IgD-negative memory B cell (primary cell): ENCODE results near the gene PKNOX2. TPM values are rescaled to one million over a fixed set of nuclear protein-coding genes. Genes with fewer than 3 reads are reported as not detected.
A peak's percentile ranks its signal among the peaks of the same experiment; 100 is the strongest.

Source experiments
- H3K27ac Mint-ChIP-seq, 3 donors: one replicate each; pipeline ENCODE4 v1.8.0; 2020 to 2022; ENCODE audit warnings: mild to moderate bottlenecking in 3 of 3, mixed read lengths in 3 of 3, moderate library complexity in 1 of 3
- H3K27me3 Mint-ChIP-seq: one replicate; pipeline ENCODE4 v1.8.0; 2021; ENCODE audit warnings: mixed read lengths
- H3K36me3 Mint-ChIP-seq: one replicate; pipeline ENCODE4 v1.8.0; 2020; ENCODE audit warnings: mild to moderate bottlenecking, mixed read lengths
- H3K4me1 Mint-ChIP-seq, 3 donors: one replicate each; pipeline ENCODE4 v1.8.0; 2020 to 2022; ENCODE audit warnings: mixed read lengths in 3 of 3, mild to moderate bottlenecking in 1 of 3
- H3K4me3 Mint-ChIP-seq, 4 donors: one replicate each; pipeline ENCODE4 v1.8.0; 2020 to 2022; ENCODE audit warnings: mild to moderate bottlenecking in 4 of 4, mixed read lengths in 4 of 4, moderate library complexity in 3 of 4
- H3K9me3 Mint-ChIP-seq, 3 donors: one replicate each; pipeline ENCODE4 v1.8.0; 2020 to 2021; ENCODE audit warnings: mixed read lengths in 3 of 3, mild to moderate bottlenecking in 1 of 3
- polyA plus RNA-seq: library from polyadenylated mRNA; unstranded; fragments of 300-500 nt; fragmentation: Illumina TruSeq; gene quantifications from one replicate; pipeline ENCODE4 v1.2.3, GENCODE V29; 2021

Gene PKNOX2
- polyA plus RNA-seq, 1 donor from 2014 or later, result not detected

DNA sequence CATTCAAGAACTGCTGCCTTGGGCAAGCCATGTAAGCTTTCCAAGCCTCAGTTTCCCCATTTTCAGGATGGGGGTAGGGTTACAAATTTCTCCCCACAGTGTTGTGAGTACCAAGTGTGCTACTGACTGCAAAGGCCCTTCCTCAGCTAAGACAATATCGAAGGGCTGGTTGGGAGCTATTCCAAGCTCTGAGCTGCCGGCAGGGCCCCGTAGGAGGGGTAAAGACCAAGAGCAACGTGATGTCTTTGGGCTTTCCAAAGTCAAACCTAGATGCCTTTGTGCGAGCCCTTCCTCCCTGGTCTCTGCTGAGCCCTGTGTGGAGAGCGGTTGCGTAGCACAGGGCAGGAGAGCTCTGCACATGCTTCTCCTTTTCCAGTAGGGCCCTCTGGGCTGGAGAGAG lies 29.3 kb downstream of the PKNOX2 start:
- Mint-ChIP-seq H3K27ac (no peak overlapping the region), H3K9me3 (peaks cover 0 to 12% (median 11%) of the 10 kb centered on the region in 3 donors), H3K36me3 (peaks cover 2% of the 10 kb centered on the region), H3K4me1 (no peaks in the 10 kb centered on the region), H3K4me3 (no peak overlapping the region), H3K27me3 (peaks cover 27% of the 10 kb centered on the region)

DNA sequence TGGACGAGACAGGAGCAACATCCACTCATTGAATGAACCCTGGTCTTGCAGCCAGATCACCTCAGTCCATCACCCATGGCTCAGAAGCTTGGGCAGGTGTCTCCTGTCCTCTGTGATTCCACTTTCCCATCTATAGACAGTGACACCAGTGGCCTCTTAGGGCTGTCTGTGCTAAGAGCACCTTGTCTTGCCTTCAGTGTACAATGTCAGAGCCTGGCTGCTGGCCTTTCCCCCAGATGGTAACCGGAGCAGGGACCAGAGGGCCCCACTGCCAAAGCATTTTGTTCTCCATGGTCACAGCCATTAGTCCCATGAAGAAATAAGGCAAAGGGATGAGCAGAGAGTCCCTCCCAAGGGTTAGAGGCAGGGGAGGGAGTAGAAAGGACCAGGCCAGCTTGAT lies 35.4 kb downstream of the PKNOX2 start:
- H3K36me3 Mint-ChIP-seq, result no peaks in the 10 kb centered on the region
- H3K9me3 Mint-ChIP-seq, result no peaks in the 10 kb centered on the region
- no peak overlapping the region for H3K4me3 Mint-ChIP-seq
- H3K27me3 Mint-ChIP-seq, result peaks cover 9% of the 10 kb centered on the region
- H3K27ac Mint-ChIP-seq, result no peak overlapping the region
- no peaks in the 10 kb centered on the region for H3K4me1 Mint-ChIP-seq

- H3K27ac Mint-ChIP-seq, result no peak overlapping the region
- no peak overlapping the region for H3K4me3 Mint-ChIP-seq
- no peaks in the 10 kb centered on the region for H3K4me1 Mint-ChIP-seq
- H3K27me3 Mint-ChIP-seq, result peaks cover 10% of the 10 kb centered on the region
- H3K9me3 Mint-ChIP-seq, result no peaks in the 10 kb centered on the region
- no peaks in the 10 kb centered on the region for H3K36me3 Mint-ChIP-seq
Observed at GRCh38 chr11:125200441-125200840, 35.9 kb downstream of the PKNOX2 start.

- no peak overlapping the region for H3K27ac Mint-ChIP-seq
- no peak overlapping the region for H3K4me3 Mint-ChIP-seq
- H3K4me1 Mint-ChIP-seq, result no peaks in the 10 kb centered on the region
- no peaks in the 10 kb centered on the region for H3K36me3 Mint-ChIP-seq
- peaks cover 11% of the 10 kb centered on the region for H3K27me3 Mint-ChIP-seq
- H3K9me3 Mint-ChIP-seq, result no peaks in the 10 kb centered on the region
Observed at GRCh38 chr11:125201525-125202141, 37.1 kb downstream of the PKNOX2 start.

DNA sequence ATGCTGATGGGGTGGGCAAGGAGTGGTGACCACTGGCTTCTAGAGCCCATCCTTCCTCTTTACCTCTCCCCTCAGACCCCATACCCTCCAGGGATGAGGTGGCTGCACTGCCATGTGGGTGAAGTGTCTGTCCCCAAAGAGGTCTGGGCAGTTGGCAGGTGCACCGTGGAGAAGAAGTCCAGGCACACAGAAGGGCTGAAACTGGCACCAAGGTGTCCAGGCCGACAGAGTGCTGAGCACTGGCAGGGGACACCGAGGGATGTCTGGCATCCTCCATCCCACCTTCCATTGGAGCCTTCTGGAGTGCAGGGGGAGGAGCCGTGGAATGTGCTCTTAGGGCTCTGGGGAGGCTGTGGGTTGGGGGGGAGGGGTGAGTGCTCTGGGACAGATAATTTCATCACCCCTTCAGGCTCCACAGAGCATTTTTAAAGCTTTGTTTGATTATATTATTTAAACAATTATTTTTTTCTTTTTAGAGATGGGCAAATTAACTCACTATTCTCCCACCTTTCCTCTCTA lies 37.9 kb downstream of the PKNOX2 start:
- peaks cover 11% of the 10 kb centered on the region for H3K27me3 Mint-ChIP-seq

GRCh38 chr11:125202977-125203376 lies 38.4 kb downstream of the PKNOX2 start:
- Mint-ChIP-seq H3K27me3 (peaks cover 11% of the 10 kb centered on the region), H3K4me3 (no peak overlapping the region), H3K9me3 (no peaks in the 10 kb centered on the region), H3K36me3 (no peaks in the 10 kb centered on the region), H3K27ac (no peak overlapping the region), H3K4me1 (no peaks in the 10 kb centered on the region)

More for the DNA sequence above, 37.9 kb downstream of the PKNOX2 start:
- Mint-ChIP-seq H3K36me3 (no peaks in the 10 kb centered on the region), H3K4me1 (no peaks in the 10 kb centered on the region), H3K27ac (no peak overlapping the region), H3K4me3 (no peak overlapping the region), H3K9me3 (no peaks in the 10 kb centered on the region)

DNA sequence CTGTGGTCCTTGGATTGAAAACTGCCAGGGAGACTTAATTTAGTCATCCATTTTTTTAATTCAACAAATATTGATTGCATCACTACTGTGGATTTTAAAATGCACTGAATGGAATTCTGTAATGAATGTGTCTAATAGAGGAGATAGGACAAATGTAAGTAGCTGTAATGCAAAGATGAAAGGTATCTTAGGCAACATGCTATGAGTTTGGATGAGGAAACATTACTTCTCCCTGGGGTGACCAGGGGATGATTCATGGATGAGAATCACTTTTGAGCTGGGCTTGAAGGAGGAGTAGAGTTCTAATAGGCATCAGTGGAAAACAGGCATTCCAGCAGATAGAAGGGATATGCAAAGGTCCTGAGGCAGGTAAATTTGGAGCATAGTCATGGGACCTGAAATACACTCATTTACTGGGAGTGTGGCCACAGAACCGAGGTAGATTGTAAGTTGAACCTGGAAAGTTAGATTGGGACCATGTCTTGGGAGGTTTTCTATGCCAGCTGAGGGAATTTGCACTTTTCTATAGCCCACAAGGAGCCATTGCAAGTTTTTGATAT lies 43.4 kb downstream of the PKNOX2 start:
- Mint-ChIP-seq H3K4me3 (no peak overlapping the region), H3K4me1 (no peaks in the 10 kb centered on the region), H3K27me3 (peaks cover 6% of the 10 kb centered on the region), H3K27ac (no peak overlapping the region), H3K36me3 (no peaks in the 10 kb centered on the region), H3K9me3 (no peaks in the 10 kb centered on the region)

DNA sequence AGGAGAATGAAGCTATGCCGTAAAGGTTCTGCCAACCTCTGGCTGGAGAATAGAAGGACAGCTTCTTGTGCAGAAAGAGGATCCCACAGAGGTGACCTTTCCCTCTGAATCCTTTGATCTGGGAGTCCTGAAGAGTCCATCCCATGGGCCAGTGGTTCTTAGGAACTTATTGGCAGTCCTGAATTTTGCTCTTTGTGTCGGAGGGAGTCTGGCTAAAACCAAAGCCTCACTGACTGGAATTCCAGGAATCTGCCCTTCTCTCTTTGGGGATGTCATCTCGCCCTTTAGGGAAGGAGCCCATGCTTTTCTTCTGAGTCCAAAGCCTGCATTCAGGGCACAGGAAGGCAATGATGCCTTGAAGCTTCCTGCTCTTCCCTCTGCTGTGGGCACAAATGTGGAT lies 45.5 kb downstream of the PKNOX2 start:
- Mint-ChIP-seq H3K36me3 (no peaks in the 10 kb centered on the region), H3K9me3 (no peaks in the 10 kb centered on the region), H3K4me3 (no peak overlapping the region), H3K4me1 (peaks cover 0 to 1% (median 0%) of the 10 kb centered on the region in 3 donors), H3K27ac (no peak overlapping the region), H3K27me3 (peaks cover 14% of the 10 kb centered on the region)

- H3K4me3 Mint-ChIP-seq, result no peak overlapping the region
- H3K4me1 Mint-ChIP-seq, result peaks cover 0 to 1% (median 0%) of the 10 kb centered on the region in 3 donors
- H3K27ac Mint-ChIP-seq, result no peak overlapping the region
- H3K9me3 Mint-ChIP-seq, result no peaks in the 10 kb centered on the region
- no peaks in the 10 kb centered on the region for H3K36me3 Mint-ChIP-seq
- peaks cover 18% of the 10 kb centered on the region for H3K27me3 Mint-ChIP-seq
Observed at GRCh38 chr11:125211191-125211947, 46.8 kb downstream of the PKNOX2 start.

- Mint-ChIP-seq H3K4me3 (no peak overlapping the region), H3K27ac (no peak overlapping the region), H3K36me3 (no peaks in the 10 kb centered on the region), H3K9me3 (no peaks in the 10 kb centered on the region), H3K27me3 (peaks cover 17% of the 10 kb centered on the region), H3K4me1 (peaks cover 0 to 1% (median 0%) of the 10 kb centered on the region in 3 donors)
Observed at GRCh38 chr11:125211948-125212340, 47.4 kb downstream of the PKNOX2 start.

DNA sequence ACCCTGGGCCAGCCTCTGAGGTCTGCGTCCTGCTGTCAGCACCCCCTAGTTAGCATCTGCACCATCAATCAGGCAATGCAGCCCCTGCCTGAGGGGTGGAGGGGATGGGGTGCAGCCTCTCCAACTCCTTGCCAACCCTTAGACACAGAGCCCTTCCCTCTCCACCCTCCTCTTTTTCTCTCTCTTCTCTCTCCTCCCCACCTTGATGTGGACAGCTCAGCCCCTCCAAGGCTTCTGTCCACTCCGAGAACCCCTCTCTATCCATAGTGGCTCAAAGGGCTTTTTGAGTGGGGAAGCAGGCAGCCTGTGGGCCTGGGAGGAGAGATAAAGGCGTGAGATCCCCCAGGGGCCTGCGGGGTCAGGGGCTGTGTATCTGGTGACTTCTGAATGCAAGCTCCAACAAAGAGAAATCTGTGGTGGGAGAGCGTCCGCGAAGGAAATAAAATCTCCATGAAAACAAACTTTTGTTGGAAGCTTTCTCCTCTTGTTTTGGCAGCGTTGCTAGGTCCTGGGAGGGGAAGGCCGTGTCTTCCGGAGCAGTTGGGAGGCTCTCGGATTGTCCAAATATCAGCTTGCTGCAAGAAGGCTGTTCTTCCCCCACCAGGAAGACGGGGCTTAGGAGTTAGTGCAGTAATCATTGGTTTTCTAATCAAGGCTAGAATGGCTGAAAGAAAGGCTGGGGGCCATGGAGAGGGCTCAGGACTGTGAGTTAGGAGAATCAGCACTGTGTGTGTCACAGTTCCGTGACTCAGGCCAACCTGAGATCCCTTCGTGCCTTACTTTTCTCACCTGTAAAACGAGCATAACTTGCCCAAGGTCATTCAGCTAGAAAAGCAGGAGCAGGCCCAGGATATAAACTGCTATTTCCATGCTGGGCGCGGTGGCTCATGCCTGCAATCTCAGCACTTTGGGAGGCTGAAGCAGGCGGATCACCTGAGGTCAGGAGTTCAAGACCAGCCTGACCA lies 50.3 kb downstream of the PKNOX2 start:
- no peaks in the 10 kb centered on the region for H3K36me3 Mint-ChIP-seq
- peaks cover 27% of the 10 kb centered on the region for H3K27me3 Mint-ChIP-seq
- no peaks in the 10 kb centered on the region for H3K9me3 Mint-ChIP-seq
- H3K4me3 Mint-ChIP-seq, result no peak overlapping the region
- H3K27ac Mint-ChIP-seq, result no peak overlapping the region
- H3K4me1 Mint-ChIP-seq, result peaks cover 0 to 1% (median 0%) of the 10 kb centered on the region in 3 donors

GRCh38 chr11:125215976-125216375 lies 51.4 kb downstream of the PKNOX2 start:
- no peaks in the 10 kb centered on the region for H3K9me3 Mint-ChIP-seq
- H3K4me3 Mint-ChIP-seq, result no peak overlapping the region
- H3K36me3 Mint-ChIP-seq, result no peaks in the 10 kb centered on the region

GRCh38 chr11:125218336-125218735 lies 53.8 kb downstream of the PKNOX2 start:
- H3K27ac Mint-ChIP-seq, result peak overlapping the region in 1 of 3 donors; percentile 27
- H3K9me3 Mint-ChIP-seq, result no peaks in the 10 kb centered on the region
- H3K36me3 Mint-ChIP-seq, result no peaks in the 10 kb centered on the region
- peaks cover 0 to 1% (median 0%) of the 10 kb centered on the region in 3 donors for H3K4me1 Mint-ChIP-seq
- peaks cover 23% of the 10 kb centered on the region for H3K27me3 Mint-ChIP-seq
- no peak overlapping the region for H3K4me3 Mint-ChIP-seq

More at GRCh38 chr11:125215976-125216375, 51.4 kb downstream of the PKNOX2 start:
- H3K27me3 Mint-ChIP-seq, result peaks cover 27% of the 10 kb centered on the region
- no peak overlapping the region for H3K27ac Mint-ChIP-seq
- H3K4me1 Mint-ChIP-seq, result peaks cover 0 to 1% (median 0%) of the 10 kb centered on the region in 3 donors

GRCh38 chr11:125221461-125221860 lies 56.9 kb downstream of the PKNOX2 start:
- Mint-ChIP-seq H3K27ac (no peak overlapping the region), H3K4me3 (no peak overlapping the region), H3K27me3 (peaks cover 11% of the 10 kb centered on the region), H3K9me3 (no peaks in the 10 kb centered on the region), H3K4me1 (no peaks in the 10 kb centered on the region), H3K36me3 (no peaks in the 10 kb centered on the region)
